GM21390 (cell line): ENCODE data around the gene FOSB.

ENCODE experiments used
- ATAC-seq: cut with Tn5 transposase; IDR thresholded peaks from one replicate; pipeline ENCODE4 v1.9.1; 2021; ENCODE audit not compliant: unreplicated experiment

Gene FOSB

DNA sequence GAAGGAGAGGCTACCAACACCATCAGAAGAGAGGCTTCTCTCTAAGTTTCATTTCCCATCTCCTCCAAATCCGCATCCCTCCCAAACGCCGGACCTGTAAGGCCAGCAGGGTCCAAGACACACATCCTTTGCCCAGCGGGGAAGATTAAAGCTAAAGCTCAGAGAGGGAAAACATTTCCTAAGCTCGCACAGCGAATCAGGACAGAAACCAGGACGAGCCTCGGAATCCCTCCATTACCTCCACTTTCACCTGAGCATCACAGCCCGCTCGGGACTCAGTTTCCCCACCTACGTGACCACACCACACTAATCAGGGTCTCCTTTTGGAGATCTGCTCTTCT, 711 bp upstream of the FOSB start:
- ATAC-seq: no peak

GRCh38 chr19:45468159-45468651, 409 bp downstream of the FOSB start:
- no peak for ATAC-seq

DNA sequence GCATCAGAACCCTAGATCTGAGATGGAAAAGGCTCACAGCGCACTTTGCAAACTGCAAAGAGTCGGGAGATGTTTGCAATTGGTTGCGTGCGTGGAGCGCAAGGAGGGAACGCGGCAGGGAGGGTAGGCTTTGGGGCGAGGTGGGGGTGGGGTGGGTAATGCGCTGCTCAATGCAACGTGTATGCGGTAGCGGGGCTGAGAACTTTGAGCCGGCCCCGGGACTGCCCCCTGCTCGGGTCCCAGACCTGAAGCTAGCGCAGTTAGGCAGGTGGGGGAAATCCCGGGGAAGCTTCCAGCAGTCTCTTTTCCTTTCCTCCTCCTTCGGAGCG, 971 bp downstream of the FOSB start:
- peak; percentile 24 for ATAC-seq

DNA sequence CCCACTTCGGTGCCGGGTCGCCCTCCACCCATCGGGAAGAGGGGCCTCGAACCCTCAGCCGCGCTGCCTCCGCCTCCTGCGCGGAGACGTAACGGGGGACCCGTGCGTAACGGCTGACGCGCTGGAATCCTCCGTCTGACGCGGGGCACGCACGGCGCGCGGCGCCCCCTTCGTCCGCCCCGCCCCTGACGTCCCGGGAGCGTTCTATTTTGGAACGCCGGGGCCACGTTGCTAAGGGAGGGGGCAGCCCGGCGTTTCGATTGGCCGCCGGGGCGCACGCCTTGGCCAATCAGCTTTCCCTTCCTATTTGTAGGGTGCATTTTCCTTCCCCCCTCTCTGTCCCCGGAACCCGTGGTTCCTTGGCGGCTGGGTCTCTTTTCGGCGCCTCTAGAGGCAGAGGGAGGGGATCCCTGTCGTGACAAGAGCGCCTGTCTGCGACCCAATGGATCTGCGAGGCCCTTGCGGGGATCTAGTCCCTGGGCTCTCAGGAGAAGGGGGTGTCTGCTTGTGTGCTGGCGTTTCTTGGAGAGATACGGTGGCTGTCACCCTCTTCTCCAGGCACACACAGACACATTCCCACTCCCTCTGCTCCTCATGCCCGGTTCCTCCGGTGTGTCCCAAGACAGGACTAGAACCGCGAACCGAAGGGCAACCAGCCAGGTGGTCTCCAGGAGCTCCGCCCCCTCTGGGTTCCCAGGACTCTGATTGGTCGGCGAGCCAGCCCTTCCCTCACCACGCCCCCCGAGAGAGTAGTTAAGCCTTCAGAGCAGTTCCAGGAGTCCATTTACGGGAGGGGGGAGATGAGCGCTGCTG, 1.5 kb downstream of the FOSB start:
- ATAC-seq: peak; percentile 52

- no peak for ATAC-seq
Observed at GRCh38 chr19:45469945-45470761, 2.4 kb downstream of the FOSB start.

GRCh38 chr19:45470762-45471081, 2.9 kb downstream of the FOSB start:
- no peak for ATAC-seq

GRCh38 chr19:45471111-45471930, 3.5 kb downstream of the FOSB start:
- no peak for ATAC-seq

DNA sequence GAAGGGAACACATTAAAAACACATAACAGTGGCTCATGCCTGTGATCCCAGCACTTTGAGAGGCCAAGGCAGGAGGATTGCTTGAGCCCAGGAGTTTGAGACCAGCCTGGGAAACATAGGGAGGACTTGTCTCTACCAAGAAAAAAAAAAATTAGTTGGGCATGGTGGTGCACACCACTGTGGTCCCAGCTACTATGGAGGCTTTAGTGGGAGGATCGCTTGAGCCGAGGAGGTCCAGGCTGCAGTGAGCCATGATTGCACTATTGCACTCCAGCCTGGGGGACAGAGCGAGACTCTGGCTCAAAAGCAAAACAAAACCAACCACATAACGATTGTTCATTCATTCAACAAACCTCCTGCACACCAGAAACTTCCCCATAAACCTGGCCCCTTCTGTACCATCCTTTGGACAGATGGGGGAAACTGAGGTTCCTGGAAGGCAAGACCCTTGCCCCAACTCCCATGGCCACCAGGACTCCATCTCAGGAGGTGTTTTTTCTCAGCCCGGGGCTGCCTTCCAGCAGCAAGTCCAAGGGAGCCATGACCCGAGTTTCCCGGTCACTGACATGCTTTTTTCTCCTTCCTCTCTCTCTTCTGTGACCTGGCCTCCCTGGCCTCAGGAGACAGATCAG, 4.3 kb downstream of the FOSB start:
- ATAC-seq: no peak

- no peak for ATAC-seq
Observed at GRCh38 chr19:45472563-45473366, 5.0 kb downstream of the FOSB start.

GRCh38 chr19:45473367-45473681, 5.5 kb downstream of the FOSB start:
- ATAC-seq: no peak

DNA sequence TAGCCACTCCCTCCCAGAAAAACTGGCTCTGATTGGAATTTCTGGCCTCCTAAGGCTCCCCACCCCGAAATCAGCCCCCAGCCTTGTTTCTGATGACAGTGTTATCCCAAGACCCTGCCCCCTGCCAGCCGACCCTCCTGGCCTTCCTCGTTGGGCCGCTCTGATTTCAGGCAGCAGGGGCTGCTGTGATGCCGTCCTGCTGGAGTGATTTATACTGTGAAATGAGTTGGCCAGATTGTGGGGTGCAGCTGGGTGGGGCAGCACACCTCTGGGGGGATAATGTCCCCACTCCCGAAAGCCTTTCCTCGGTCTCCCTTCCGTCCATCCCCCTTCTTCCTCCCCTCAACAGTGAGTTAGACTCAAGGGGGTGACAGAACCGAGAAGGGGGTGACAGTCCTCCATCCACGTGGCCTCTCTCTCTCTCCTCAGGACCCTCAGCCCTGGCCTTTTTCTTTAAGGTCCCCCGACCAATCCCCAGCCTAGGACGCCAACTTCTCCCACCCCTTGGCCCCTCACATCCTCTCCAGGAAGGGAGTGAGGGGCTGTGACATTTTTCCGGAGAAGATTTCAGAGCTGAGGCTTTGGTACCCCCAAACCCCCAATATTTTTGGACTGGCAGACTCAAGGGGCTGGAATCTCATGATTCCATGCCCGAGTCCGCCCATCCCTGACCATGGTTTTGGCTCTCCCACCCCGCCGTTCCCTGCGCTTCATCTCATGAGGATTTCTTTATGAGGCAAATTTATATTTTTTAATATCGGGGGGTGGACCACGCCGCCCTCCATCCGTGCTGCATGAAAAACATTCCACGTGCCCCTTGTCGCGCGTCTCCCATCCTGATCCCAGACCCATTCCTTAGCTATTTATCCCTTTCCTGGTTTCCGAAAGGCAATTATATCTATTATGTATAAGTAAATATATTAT, 6.1 kb downstream of the FOSB start:
- no peak for ATAC-seq

- no peak for ATAC-seq
Observed at GRCh38 chr19:45474606-45475521, 7.1 kb downstream of the FOSB start.

DNA sequence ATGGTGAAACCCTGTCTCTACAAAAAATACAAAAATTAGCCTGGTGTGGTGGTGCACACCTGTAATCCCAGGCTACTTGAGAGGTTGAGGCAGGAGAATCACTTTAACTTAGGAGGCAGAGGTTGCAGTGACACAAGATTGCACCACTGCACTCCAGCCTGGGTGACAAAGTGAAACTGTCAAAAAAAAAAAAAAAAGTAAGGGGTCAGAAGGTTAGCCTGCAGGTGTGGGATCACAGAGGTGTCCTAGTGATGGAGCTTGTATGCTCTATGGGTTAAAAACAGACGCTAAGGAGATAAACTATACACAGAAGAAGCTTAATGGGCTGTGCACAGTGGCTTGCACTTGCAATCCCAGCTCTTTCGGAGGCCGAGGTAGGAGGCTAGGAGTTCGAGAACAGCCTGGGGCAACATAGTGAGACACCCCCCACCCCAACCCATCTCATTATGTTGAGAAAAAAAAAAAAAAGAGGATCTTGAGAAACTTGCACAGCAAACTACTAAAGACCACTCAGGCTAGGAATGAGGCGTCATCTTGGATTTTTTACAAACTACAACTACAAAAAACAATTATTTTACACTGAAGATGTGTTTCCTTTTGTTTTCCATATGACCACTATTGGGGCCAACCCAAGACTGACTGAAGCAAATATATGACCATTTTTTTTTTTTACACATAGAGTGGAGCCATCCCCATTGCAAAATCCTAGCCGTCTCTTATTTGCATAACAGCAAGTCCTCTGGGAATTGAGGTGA, 7.9 kb downstream of the FOSB start:
- no peak for ATAC-seq

- no peak for ATAC-seq
Observed at GRCh38 chr19:45476304-45476703, 8.5 kb downstream of the FOSB start.

- ATAC-seq: no peak
Observed at GRCh38 chr19:45477186-45477585, 9.4 kb downstream of the FOSB start.

GRCh38 chr19:45477713-45478453, 10.1 kb downstream of the FOSB start:
- ATAC-seq: no peak
